HepG2 (cell line): ENCODE data around the gene TM9SF2. TPM values are rescaled to one million over a fixed set of nuclear protein-coding genes. Genes with fewer than 3 reads are reported as not detected.
A peak's percentile ranks its signal among the peaks of the same experiment; 100 is the strongest.

Source experiments
- AKNA ChIP-seq: sonication (generic); formaldehyde crosslinking; IDR thresholded peaks from 2 replicates; pipeline ENCODE4 v1.4.0; 2020; ENCODE audit warnings: missing genetic modification reagents, borderline replicate concordance
- ATF1 ChIP-seq: IDR thresholded peaks from 2 replicates; pipeline ENCODE4 v1.6.1; 2016; ENCODE audit warnings: mild to moderate bottlenecking, control low read depth
- DNMT3B ChIP-seq: conservative IDR thresholded peaks from 2 replicates; pipeline ENCODE4 v1.6.1; 2016; ENCODE audit warnings: missing biosample characterization, control low read depth
- HOMEZ ChIP-seq: IDR thresholded peaks from 2 replicates; pipeline ENCODE4 v1.6.1; 2016; ENCODE audit warnings: low read depth
- MTA3 ChIP-seq: sonication (generic); formaldehyde crosslinking; IDR thresholded peaks from 2 replicates; pipeline ENCODE4 v1.4.0; 2020; ENCODE audit warnings: missing genetic modification reagents
- NFKB2 ChIP-seq: sonication (generic); formaldehyde crosslinking; IDR thresholded peaks from 2 replicates; pipeline ENCODE4 v1.4.0; 2020; ENCODE audit warnings: missing genetic modification reagents, borderline replicate concordance
- NKX3-1 ChIP-seq: sonication (generic); formaldehyde crosslinking; IDR thresholded peaks from 2 replicates; pipeline ENCODE4 v1.5.0; 2020; ENCODE audit warnings: missing genetic modification reagents
- SMAD3 ChIP-seq: sonication (generic); formaldehyde crosslinking; IDR thresholded peaks from 2 replicates; pipeline ENCODE4 v1.4.0; 2020; ENCODE audit warnings: missing genetic modification reagents
- SMYD3 ChIP-seq: sonication (generic); formaldehyde crosslinking; IDR thresholded peaks from 2 replicates; pipeline ENCODE4 v1.8.1; 2023; ENCODE audit warnings: mild to moderate bottlenecking, missing genetic modification reagents
- TCF7 ChIP-seq: sonication (generic); IDR thresholded peaks from 2 replicates; pipeline ENCODE4 v1.6.1; 2016; ENCODE audit warnings: antibody characterized with exemption, low read depth
- THAP7 ChIP-seq: sonication (generic); formaldehyde crosslinking; IDR thresholded peaks from 2 replicates; pipeline ENCODE4 v1.8.1; 2023; ENCODE audit warnings: mild to moderate bottlenecking, missing genetic modification reagents
- TRAFD1 ChIP-seq: sonication (generic); formaldehyde crosslinking; IDR thresholded peaks from 2 replicates; pipeline ENCODE4 v1.5.1; 2020; ENCODE audit warnings: missing genetic modification reagents, mild to moderate bottlenecking, borderline replicate concordance
- ZBTB37 ChIP-seq: sonication (generic); formaldehyde crosslinking; IDR thresholded peaks from 2 replicates; pipeline ENCODE4 v1.4.0; 2020; ENCODE audit warnings: mild to moderate bottlenecking, missing genetic modification reagents
- ZBTB8A ChIP-seq: sonication (generic); formaldehyde crosslinking; IDR thresholded peaks from 2 replicates; pipeline ENCODE4 v1.4.0; 2020; ENCODE audit warnings: mild to moderate bottlenecking, low read depth, missing genetic modification reagents, borderline replicate concordance
- ZNF788 ChIP-seq: sonication (generic); formaldehyde crosslinking; IDR thresholded peaks from 2 replicates; pipeline ENCODE4 v1.5.0; 2020; ENCODE audit warnings: mild to moderate bottlenecking, missing genetic modification reagents, borderline replicate concordance
- ZSCAN21 ChIP-seq: sonication (generic); formaldehyde crosslinking; IDR thresholded peaks from 2 replicates; pipeline ENCODE4 v1.8.0; 2022; ENCODE audit warnings: mild to moderate bottlenecking, missing genetic modification reagents, moderate library complexity, borderline replicate concordance
- ZSCAN5A ChIP-seq: sonication (generic); formaldehyde crosslinking; IDR thresholded peaks from 2 replicates; pipeline ENCODE4 v1.8.0; 2022; ENCODE audit warnings: mild to moderate bottlenecking, missing genetic modification reagents, borderline replicate concordance
- polyA plus RNA-seq, 8 experiments: library from polyadenylated mRNA; depleted of rRNA in 3 of 8; stranded (reverse) in 7 of 8; unstranded in 1 of 8; fragments of >200 nt; fragmentation: Illumina TruSeq in 4 of 8; extraction: Trizol in 4 of 8; gene quantifications; 2 replicates each; pipeline versions ENCODE4 v1.2.1 to v1.2.3, GENCODE V29; 2011 to 2016; ENCODE audit warnings: low read depth in 4 of 8, missing spikeins in 1 of 8, mixed read lengths in 1 of 8; ENCODE audit not compliant: insufficient read depth in 1 of 8
- total RNA-seq, 5 experiments: library from RNA; depleted of rRNA; stranded (reverse); fragments of >200 nt; fragmentation: Illumina TruSeq; extraction: Trizol; gene quantifications; 2 replicates each; pipeline ENCODE4 v1.2.3, GENCODE V29; 2016; ENCODE audit warnings: low read depth in 1 of 5

The TM9SF2 gene
- total and polyA plus RNA-seq, 2 of the 13 experiments (the other 11 are each of a cell fraction or from before 2014, with no cell fraction given) = 94.1 to 123 TPM

- TF ChIP-seq THAP7 (CRISPR knock-in tag) (no peak), DNMT3B (CRISPR knock-in tag) (no peak), AKNA (no peak), ZSCAN21 (CRISPR knock-in tag) (peak; percentile 73; the same call in 1 of the 2 replicates), ZBTB37 (no peak), SMYD3 (CRISPR knock-in tag) (no peak; the same call in 1 of the 2 replicates), TCF7 (no peak), ATF1 (CRISPR knock-in tag) (no peak), ZBTB8A (no peak), MTA3 (no peak), TRAFD1 (CRISPR knock-in tag) (no peak; the same call in 1 of the 2 replicates), ZNF788 (CRISPR knock-in tag) (peak; percentile 37; the same call in 1 of the 2 replicates), NKX3-1 (CRISPR knock-in tag) (no peak), ZSCAN5A (peak; percentile 64; the same call in 1 of the 2 replicates), NFKB2 (no peak; the same call in 1 of the 2 replicates), SMAD3 (no peak), HOMEZ (CRISPR knock-in tag) (no peak)
These were observed 105.2 kb downstream of the TM9SF2 start, which contains the start of gene CLYBL (continued) for GRCh38 chr13:99606324-99607066.
